NCI-H82 treated with DMSO at 0.1 percent for 48 hours (cell line): Measurements from ENCODE around the gene ACOT13.
"Not testable (repeated sequence)": the region's sequence is repeated elsewhere in the genome, so short reads cannot be mapped to it uniquely, and the experiment has no call there.

Experiments
- DNase-seq: peaks from one replicate; lab custom pipeline; 2025; ENCODE audit not compliant: unreplicated experiment; lab: John Stamatoyannopoulos, UW

The ACOT13 gene

GRCh38 chr6:24721461-24722215 is 54.8 kb downstream of the ACOT13 start:
- no peak for DNase-seq

DNA sequence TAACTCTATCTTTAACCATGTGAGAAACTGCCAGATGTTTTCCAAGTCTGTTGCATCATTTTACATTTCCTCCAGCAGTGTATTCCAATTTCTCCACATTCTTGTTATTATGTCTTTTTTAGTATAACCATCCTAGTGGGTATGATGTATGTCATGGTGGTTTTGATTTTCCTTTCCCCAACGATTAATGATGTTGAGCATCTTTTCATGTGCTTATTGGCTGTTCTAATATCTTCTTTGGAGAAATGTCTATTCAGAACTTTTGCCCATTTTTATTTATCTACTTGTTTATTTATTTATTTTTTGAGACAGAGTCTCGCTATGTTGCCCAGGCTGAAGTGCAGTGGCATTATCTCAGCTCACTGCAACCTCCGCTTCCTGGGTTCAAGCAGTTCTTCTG is 56.4 kb downstream of the ACOT13 start:
- no peak for DNase-seq

DNA sequence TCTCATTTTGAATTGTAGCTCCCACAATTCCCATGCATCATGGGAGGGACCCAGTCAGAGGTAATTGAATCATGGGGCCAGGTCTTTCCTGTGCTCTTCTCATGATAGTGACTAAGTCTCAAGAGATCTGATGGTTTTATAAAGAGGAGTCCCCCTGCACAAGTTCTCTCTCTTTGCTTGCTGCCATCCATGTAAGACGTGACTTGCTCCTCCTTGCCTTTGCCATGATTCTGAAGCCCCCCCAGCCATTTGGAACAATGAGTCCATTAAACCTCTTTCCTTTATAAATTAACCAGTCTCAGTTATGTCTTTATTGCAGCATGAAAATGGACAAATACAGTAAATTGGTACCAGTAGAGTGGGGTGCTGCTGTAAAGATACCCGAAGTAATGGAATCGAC is 63.8 kb downstream of the ACOT13 start:
- not testable (repeated sequence) for DNase-seq

DNA sequence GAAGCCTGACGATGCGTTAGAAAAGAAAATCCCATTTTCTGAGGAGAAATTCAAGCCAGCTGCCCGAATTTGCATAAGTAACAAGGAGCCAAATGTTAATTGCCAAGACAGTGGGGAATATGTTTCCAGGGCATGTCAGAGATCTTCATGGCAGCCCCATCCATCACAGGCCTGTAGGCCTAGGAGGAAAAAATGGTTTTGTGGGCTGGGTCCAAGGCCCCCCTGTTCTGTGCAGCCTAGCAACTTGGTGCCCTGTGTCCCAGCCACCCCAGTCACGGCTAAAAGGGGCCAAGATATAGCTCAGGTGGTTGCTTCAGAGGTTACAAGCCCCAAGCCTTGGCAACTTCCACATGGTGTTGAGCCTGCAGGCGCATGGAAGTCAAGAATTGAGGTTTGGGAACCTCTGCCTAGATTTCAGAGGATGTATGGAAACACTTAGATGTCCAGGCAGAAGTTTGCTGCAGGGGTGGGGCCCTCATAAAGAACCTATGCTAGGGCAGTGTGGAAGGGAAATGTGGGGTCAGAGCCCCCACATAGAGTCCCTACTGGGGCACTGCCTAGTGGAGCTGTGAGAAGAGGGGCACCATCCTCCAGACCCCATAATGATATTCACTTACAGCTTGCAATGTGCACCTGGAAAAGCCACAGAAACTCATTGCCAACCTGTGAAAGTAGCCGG is 64.7 kb downstream of the ACOT13 start:
- DNase-seq = not testable (repeated sequence)

DNA sequence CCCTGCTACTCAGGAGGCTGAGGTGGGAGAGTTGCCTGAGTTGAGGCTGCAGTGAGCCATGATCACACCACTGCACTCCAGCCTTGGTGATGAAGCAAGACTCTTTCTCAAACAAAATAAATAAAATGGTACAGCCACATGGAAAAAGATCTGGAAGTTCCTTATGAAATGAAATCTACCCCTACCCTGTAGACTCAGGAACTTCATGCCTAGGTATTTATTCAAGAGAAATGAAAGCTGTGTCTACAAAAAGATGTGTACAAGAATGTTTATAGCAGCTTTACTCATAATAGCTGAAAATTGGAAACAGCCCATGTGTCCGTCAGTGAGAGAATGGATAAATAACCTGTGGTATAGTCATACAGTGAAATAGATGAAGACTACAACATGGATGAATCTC is 67.3 kb downstream of the ACOT13 start:
- DNase-seq = no peak

DNA sequence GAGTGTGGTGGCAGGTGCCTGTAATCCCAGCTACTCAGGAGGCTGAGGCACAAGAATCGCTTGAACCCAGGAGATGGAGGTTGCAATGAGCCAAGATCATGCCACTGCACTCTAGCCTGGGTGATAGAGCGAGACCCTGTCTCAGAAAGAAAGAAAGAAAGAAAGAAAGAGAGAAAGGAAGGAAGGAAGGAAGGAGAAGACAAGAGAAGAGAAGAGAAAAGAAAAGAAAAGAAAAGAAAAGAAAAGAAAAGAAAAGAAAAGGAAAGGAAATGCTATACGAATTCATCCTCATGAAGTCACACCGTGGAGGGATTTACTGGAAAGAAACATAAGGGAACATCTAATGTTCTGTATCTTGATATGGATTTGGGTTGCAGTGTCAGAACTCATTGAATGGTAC is 67.8 kb downstream of the ACOT13 start:
- not testable (repeated sequence) for DNase-seq

- DNase-seq = no peak
These were observed 71.9 kb downstream of the ACOT13 start for GRCh38 chr6:24738741-24739140.

GRCh38 chr6:24740861-24741260 is 74.0 kb downstream of the ACOT13 start:
- no peak for DNase-seq

DNA sequence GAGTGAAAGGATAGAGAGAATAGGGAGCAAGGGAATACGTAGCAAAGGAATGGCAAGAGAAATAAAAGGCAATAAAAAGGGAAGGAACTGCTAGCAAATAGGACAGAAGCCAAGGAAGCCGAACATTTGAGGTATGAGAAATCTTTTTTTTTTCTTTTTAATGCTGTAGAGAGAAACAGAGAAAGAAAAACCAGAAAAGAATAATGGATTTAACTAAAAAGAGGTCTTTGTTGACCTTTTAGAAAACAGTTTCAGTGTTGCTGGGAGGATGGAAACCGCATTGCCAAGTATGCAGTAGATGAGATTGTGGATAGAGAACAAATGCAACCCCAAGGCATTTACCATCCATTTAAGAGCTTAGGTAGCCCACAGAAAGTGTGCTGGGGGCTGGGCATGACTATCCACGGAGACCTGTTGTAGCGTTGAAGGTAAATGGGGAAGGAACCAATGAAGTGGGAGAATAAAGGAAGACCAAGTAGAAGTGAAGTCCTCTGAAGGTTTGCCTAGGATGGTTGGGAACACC is 75.4 kb downstream of the ACOT13 start:
- DNase-seq = no peak

- DNase-seq = no peak
These were observed 76.5 kb downstream of the ACOT13 start for GRCh38 chr6:24743265-24743943.

GRCh38 chr6:24743944-24744335 is 77.1 kb downstream of the ACOT13 start:
- no peak for DNase-seq

DNA sequence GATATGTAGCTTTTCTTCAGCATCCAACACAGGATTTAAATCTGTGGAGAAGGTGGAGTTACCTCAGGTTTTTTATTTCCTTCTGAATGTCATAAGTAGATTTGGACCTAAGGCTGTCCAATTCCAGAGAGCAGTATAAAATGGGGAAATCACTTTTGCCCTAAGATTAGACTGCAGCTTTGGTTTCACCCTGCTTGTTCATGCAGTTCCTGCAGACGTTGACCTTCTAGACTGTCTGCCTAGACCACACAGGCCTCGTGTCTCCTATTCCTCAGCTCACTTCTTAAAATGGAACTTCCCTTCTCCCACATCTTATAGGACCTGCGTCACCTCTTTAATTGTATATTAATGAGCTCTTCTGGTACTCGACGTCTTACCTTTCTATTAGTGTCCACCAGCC is 78.0 kb downstream of the ACOT13 start:
- DNase-seq = no peak

GRCh38 chr6:24749297-24749696 is 82.4 kb downstream of the ACOT13 start:
- no peak for DNase-seq

DNA sequence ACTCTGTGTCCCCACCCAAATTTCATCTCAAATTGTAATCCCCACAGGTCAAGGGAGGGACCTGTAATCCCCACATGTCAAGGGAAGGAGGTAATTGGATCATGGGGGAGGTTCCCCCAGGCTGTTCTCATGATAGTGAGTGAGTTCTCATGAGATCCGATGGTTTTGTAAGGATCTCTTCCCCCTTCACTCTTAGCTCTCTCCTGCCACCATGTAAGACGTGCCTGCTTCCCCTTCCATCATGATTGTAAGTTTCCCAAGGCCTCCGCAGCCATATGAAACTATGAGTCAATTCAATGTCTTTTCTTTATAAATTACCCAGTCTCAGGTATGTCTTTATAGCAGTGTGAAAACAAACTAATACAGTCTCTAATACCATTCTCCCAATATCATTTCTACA is 84.0 kb downstream of the ACOT13 start:
- DNase-seq = not testable (repeated sequence)

GRCh38 chr6:24752503-24752902 is 85.6 kb downstream of the ACOT13 start:
- no peak for DNase-seq

DNA sequence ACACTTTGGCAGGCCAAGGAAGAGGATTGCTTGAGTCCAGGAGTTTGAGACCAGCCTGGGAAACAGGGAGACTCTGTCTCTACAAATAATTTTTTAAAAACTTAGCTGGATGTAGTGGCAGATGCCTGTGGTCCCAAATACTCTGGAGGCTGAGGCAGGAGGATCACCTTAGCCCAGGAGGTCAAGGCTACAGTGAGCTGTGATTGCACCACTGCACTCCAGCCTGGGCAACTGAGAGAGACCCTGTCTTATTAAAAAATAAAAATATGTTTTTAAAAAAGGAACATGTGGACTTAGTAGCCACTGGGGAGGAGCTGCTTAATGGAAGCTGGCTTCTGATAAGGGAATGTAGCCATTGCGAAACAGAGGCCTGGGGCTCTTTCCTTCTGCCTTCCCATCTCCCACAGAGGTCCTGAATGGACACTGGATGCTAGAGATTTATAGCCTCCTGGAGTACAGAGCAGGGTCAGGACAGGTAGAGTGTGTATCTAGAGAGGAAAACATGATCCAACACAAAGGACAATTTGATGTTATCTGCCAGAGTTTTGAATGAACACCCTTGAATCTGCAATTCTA is 86.1 kb downstream of the ACOT13 start:
- DNase-seq = no peak

DNA sequence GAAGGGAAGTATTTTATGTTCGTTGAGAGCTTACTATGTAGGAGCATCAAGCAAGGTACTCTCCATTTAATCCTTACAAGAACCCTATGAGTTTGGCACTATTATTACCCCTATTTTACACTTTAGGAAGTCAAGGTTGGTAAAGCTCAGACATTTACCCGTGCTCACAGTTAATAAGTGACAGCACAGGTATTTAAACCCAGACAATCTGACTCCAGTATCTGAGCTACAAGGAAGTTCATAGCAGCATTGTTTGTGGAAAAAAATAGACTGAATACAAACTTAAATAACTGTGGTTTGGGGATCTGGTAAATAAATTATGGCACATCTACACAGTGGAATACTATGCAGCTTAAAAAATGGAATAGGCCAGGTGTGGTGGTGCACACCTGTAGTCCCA is 86.7 kb downstream of the ACOT13 start:
- no peak for DNase-seq

- DNase-seq = not testable (repeated sequence)
These were observed 87.5 kb downstream of the ACOT13 start for GRCh38 chr6:24754378-24754777.
